Measurements from ENCODE around the gene RFX3. TPM values are rescaled to one million over a fixed set of nuclear protein-coding genes. Genes with fewer than 3 reads are reported as not detected.

The RFX3 gene
- total RNA-seq, 1 experiment from 2014 or later: 9.9 TPM

GRCh38 chr9:3508521-3509291, 17.1 kb downstream of the RFX3 start:
- H3K27ac ChIP-seq (ENCODE audit: insufficient read length, low read depth, low read length): no peak overlapping the region
- no peak overlapping the region for H2BK12ac ChIP-seq (ENCODE audit: insufficient read length, low read depth, low read length)
- no peak overlapping the region for H2BK20ac ChIP-seq (ENCODE audit: low read depth, low read length, poor library complexity, severe bottlenecking)
- no peak overlapping the region for H2BK120ac ChIP-seq (ENCODE audit: low read depth, low read length, poor library complexity, severe bottlenecking)
- H3K4me3 Mint-ChIP-seq: no peak overlapping the region
- H3K79me2 ChIP-seq (ENCODE audit: insufficient read depth, low read length): no peaks in the 10 kb centered on the region
- H3K79me1 ChIP-seq (ENCODE audit: insufficient read depth, low read depth, low read length, poor library complexity, severe bottlenecking): no peaks in the 10 kb centered on the region
- no peaks in the 10 kb centered on the region for H3K23me2 ChIP-seq (ENCODE audit: insufficient read length, low read depth, low read length, poor library complexity, severe bottlenecking)
- H3K36me3 Mint-ChIP-seq (ENCODE audit: insufficient read depth in 1 of 3, low read depth in 3 of 3): no peaks in the 10 kb centered on the region
- no peak overlapping the region for H2AK5ac ChIP-seq (ENCODE audit: insufficient read length, low read length)
- no peak overlapping the region for H3K23ac ChIP-seq (ENCODE audit: insufficient read length, low read depth, low read length)
- no peak overlapping the region for H3K4me2 ChIP-seq (ENCODE audit: insufficient read depth, insufficient read length, low read length)
- H3K4me1 Mint-ChIP-seq: peaks cover 40 to 49% of the 10 kb centered on the region in 2 experiments
- no peaks in the 10 kb centered on the region for H3K27me3 ChIP-seq (ENCODE audit: insufficient read depth, low read length)
- no peaks in the 10 kb centered on the region for H3K27me3 Mint-ChIP-seq (ENCODE audit: low read depth)
- H4K8ac ChIP-seq (replicated peaks; ENCODE audit: insufficient read length, low read depth, low read length): no peak overlapping the region
- no peak overlapping the region for H3T11ph ChIP-seq (ENCODE audit: low read length)
- H3K4me1 ChIP-seq (ENCODE audit: insufficient read depth, low read length): no peaks in the 10 kb centered on the region
- no peak overlapping the region for H3K56ac ChIP-seq (ENCODE audit: insufficient read length, low read depth, low read length)
- no peaks in the 10 kb centered on the region for H3K9me3 Mint-ChIP-seq
- no peak overlapping the region for H2BK15ac ChIP-seq (ENCODE audit: low read depth, low read length)
- no CpG with 5 or more reads among the region's 6 CpGs for whole genome bisulfite sequencing (ENCODE audit: extremely low coverage, insufficient read length, low lambda C conversion rate)
- no peak overlapping the region for H2BK5ac ChIP-seq (ENCODE audit: insufficient read length, low read length)
- no peak overlapping the region for H2AFZ ChIP-seq (ENCODE audit: low read length)
- peak overlapping the region; percentile 0 to 84 (median 42); a peak in 5 of 7 replicates for H3K27ac Mint-ChIP-seq
- TF ChIP-seq, protein P1, sequence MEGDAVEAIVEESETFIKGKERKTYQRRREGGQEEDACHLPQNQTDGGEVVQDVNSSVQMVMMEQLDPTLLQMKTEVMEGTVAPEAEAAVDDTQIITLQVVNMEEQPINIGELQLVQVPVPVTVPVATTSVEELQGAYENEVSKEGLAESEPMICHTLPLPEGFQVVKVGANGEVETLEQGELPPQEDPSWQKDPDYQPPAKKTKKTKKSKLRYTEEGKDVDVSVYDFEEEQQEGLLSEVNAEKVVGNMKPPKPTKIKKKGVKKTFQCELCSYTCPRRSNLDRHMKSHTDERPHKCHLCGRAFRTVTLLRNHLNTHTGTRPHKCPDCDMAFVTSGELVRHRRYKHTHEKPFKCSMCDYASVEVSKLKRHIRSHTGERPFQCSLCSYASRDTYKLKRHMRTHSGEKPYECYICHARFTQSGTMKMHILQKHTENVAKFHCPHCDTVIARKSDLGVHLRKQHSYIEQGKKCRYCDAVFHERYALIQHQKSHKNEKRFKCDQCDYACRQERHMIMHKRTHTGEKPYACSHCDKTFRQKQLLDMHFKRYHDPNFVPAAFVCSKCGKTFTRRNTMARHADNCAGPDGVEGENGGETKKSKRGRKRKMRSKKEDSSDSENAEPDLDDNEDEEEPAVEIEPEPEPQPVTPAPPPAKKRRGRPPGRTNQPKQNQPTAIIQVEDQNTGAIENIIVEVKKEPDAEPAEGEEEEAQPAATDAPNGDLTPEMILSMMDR (conservative IDR thresholded peaks at IDR 0.05): no peak
- H3K14ac ChIP-seq (ENCODE audit: insufficient read depth, low read length): no peak overlapping the region
- no peak for DNase-seq
- no peaks in the 10 kb centered on the region for H3K9me3 ChIP-seq (ENCODE audit: control insufficient read depth, low read depth, low read length)
- H3K4ac ChIP-seq (ENCODE audit: low read depth, low read length): no peak overlapping the region
- H3K18ac ChIP-seq (ENCODE audit: insufficient read length, low read depth, low read length): no peak overlapping the region
- no peak overlapping the region for H3K9ac ChIP-seq (ENCODE audit: extremely low read depth, insufficient read length, low read length)
- H4K5ac ChIP-seq (ENCODE audit: insufficient read length, low read depth, low read length): no peak overlapping the region
- H4K20me1 ChIP-seq (ENCODE audit: control insufficient read depth, insufficient read depth, insufficient read length): no peaks in the 10 kb centered on the region
- H4K91ac ChIP-seq (ENCODE audit: insufficient read length, low read depth, low read length): no peak overlapping the region

All from H9 (cell line).